ENCODE results near the gene RAB7B. TPM values are rescaled to one million over a fixed set of nuclear protein-coding genes. Genes with fewer than 3 reads are reported as not detected.

RAB7B gene
- total and polyA plus RNA-seq, 9 of the 15 experiments (the other 6 are each of a cell fraction or from before 2014, with no cell fraction given) = 0.03 to 0.29 (median 0.07) TPM; not detected in 4

DNA sequence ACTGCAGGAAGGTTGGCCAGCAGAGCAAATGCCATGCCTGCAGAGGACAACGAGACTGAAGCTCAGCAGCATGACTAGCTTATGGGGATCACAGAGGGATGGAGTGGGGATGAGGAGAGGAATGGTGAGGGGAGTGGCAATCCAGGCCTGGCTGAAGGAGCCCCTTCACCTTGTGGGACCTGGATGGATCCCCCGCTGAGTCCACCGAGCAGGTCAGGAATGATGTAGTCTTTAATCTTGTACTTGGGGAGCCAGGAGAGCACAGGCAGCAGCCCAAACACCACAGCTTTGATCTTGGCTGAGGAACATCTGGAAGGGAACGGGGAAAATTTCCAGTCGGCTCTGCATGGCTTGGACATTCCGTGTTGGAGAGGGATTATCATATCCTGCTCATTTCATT, 70.4 kb downstream of the RAB7B start (continued):
- TF ChIP-seq, protein P1, sequence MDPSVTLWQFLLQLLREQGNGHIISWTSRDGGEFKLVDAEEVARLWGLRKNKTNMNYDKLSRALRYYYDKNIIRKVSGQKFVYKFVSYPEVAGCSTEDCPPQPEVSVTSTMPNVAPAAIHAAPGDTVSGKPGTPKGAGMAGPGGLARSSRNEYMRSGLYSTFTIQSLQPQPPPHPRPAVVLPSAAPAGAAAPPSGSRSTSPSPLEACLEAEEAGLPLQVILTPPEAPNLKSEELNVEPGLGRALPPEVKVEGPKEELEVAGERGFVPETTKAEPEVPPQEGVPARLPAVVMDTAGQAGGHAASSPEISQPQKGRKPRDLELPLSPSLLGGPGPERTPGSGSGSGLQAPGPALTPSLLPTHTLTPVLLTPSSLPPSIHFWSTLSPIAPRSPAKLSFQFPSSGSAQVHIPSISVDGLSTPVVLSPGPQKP (CRISPR knock-in tag; IDR thresholded peaks at IDR 0.05) = no peak
- no peak for TF ChIP-seq TAF15 (IDR thresholded peaks at IDR 0.05; ENCODE audit: low read depth, low read length)
- TF ChIP-seq, protein P2, sequence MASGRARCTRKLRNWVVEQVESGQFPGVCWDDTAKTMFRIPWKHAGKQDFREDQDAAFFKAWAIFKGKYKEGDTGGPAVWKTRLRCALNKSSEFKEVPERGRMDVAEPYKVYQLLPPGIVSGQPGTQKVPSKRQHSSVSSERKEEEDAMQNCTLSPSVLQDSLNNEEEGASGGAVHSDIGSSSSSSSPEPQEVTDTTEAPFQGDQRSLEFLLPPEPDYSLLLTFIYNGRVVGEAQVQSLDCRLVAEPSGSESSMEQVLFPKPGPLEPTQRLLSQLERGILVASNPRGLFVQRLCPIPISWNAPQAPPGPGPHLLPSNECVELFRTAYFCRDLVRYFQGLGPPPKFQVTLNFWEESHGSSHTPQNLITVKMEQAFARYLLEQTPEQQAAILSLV (tag; IDR thresholded peaks at IDR 0.05) = no peak
- no peak for TF ChIP-seq HNRNPL (IDR thresholded peaks at IDR 0.05; ENCODE audit: low read depth, low read length)
- TF ChIP-seq, protein P3, sequence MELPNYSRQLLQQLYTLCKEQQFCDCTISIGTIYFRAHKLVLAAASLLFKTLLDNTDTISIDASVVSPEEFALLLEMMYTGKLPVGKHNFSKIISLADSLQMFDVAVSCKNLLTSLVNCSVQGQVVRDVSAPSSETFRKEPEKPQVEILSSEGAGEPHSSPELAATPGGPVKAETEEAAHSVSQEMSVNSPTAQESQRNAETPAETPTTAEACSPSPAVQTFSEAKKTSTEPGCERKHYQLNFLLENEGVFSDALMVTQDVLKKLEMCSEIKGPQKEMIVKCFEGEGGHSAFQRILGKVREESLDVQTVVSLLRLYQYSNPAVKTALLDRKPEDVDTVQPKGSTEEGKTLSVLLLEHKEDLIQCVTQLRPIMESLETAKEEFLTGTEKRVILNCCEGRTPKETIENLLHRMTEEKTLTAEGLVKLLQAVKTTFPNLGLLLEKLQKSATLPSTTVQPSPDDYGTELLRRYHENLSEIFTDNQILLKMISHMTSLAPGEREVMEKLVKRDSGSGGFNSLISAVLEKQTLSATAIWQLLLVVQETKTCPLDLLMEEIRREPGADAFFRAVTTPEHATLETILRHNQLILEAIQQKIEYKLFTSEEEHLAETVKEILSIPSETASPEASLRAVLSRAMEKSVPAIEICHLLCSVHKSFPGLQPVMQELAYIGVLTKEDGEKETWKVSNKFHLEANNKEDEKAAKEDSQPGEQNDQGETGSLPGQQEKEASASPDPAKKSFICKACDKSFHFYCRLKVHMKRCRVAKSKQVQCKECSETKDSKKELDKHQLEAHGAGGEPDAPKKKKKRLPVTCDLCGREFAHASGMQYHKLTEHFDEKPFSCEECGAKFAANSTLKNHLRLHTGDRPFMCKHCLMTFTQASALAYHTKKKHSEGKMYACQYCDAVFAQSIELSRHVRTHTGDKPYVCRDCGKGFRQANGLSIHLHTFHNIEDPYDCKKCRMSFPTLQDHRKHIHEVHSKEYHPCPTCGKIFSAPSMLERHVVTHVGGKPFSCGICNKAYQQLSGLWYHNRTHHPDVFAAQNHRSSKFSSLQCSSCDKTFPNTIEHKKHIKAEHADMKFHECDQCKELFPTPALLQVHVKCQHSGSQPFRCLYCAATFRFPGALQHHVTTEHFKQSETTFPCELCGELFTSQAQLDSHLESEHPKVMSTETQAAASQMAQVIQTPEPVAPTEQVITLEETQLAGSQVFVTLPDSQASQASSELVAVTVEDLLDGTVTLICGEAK (IDR thresholded peaks at IDR 0.05) = no peak
- TF ChIP-seq, protein P3 (CRISPR knock-in tag; IDR thresholded peaks at IDR 0.05) = no peak
- no peak for TF ChIP-seq SMAD3 (CRISPR knock-in tag; conservative IDR thresholded peaks at IDR 0.05)
- TF ChIP-seq CSDE1 (IDR thresholded peaks at IDR 0.05) = no peak
- no peak for TF ChIP-seq ZBTB17 (CRISPR knock-in tag; IDR thresholded peaks at IDR 0.05)
